Measurements from ENCODE around the gene COL4A2.

- no peak for TF ChIP-seq CTCF (IDR thresholded peaks at IDR 0.05)
- no peak for TF ChIP-seq POLR2A (IDR thresholded peaks at IDR 0.05)
- no peak for TF ChIP-seq POLR2AphosphoS5 (IDR thresholded peaks at IDR 0.05)
- no peak for TF ChIP-seq EP300 (IDR thresholded peaks at IDR 0.05; ENCODE audit: low read depth)
These were observed 211.1 kb downstream of the COL4A2 start for GRCh38 chr13:110518226-110518525.

Measured in transverse colon (tissue), 4 donors.